ENCODE data around the gene MTIF3. TPM values are rescaled to one million over a fixed set of nuclear protein-coding genes. Genes with fewer than 3 reads are reported as not detected.

Gene MTIF3
- total RNA-seq, 1 donor from 2014 or later: 30.5 TPM

DNA sequence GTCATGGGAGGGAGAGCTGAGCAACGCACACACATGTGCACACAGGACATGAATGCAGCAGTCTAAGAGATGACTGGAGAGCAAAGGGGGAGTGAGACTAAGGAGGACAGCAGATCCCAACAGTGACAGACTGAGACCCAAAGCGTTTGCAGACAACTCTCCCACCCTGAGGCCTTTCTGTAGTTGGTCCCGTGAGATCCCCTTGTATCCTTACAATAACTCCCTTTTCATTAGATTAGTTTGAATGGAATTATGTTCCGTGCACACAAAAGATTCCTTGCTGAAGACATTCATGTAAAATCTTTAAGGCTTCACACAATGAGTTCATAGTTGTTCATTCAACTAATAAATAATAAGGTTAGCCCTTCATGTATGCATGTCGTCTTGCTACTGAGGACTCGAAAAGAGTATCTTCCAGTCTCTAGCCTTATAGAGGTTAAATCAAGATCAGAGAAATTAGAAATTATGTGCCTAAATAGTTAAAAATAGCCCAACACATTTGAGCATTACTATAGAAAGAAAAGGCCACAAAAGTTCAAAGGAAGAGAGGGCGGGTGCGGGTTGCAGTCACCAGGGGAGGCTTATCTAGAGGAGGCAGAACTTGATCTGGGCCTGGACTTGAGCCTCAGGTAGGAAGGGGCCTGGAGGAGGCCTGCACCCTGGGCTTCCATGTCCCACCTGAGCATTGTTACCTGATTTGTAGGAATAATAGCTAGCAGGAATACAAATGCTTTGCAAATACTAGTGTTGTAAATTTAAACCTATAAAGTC is 29.1 kb downstream of the MTIF3 start:
- TF ChIP-seq, protein P1, sequence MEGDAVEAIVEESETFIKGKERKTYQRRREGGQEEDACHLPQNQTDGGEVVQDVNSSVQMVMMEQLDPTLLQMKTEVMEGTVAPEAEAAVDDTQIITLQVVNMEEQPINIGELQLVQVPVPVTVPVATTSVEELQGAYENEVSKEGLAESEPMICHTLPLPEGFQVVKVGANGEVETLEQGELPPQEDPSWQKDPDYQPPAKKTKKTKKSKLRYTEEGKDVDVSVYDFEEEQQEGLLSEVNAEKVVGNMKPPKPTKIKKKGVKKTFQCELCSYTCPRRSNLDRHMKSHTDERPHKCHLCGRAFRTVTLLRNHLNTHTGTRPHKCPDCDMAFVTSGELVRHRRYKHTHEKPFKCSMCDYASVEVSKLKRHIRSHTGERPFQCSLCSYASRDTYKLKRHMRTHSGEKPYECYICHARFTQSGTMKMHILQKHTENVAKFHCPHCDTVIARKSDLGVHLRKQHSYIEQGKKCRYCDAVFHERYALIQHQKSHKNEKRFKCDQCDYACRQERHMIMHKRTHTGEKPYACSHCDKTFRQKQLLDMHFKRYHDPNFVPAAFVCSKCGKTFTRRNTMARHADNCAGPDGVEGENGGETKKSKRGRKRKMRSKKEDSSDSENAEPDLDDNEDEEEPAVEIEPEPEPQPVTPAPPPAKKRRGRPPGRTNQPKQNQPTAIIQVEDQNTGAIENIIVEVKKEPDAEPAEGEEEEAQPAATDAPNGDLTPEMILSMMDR (IDR thresholded peaks at IDR 0.05; ENCODE audit: insufficient read depth, low read length, severe bottlenecking): no peak
- FAIRE-seq (no peak), DNase-seq (ENCODE audit: low read depth) (no peak)
- no peak overlapping the region for H3K4me3 ChIP-seq (ENCODE audit: low read depth, low read length)
- no peaks in the 10 kb centered on the region for H3K36me3 ChIP-seq (ENCODE audit: control insufficient read depth, insufficient read depth, low read length)
- no peaks in the 10 kb centered on the region for H3K27me3 ChIP-seq (ENCODE audit: control insufficient read depth, insufficient read depth, low read length)

DNA sequence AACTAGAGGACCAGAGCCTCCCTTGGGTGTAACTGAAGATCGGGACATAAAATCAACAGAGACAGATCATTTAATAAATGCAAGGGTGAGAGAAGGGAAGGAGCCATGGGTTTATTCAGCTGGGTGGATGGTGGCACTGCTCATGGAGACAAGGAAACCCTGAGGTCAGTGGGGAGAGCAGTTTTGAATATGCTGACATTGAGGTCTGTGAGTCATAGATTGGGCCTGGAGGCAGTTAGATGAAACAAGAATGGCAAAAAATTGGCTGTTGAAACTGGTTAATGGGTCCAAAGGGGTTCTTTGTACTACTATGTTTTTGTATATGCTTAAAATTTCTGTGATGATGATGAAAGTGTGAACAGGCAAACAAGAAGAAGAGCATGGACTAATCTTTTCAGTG is 31.0 kb downstream of the MTIF3 start:
- no peak for FAIRE-seq
- DNase-seq (ENCODE audit: low read depth): peak; percentile 47

DNA sequence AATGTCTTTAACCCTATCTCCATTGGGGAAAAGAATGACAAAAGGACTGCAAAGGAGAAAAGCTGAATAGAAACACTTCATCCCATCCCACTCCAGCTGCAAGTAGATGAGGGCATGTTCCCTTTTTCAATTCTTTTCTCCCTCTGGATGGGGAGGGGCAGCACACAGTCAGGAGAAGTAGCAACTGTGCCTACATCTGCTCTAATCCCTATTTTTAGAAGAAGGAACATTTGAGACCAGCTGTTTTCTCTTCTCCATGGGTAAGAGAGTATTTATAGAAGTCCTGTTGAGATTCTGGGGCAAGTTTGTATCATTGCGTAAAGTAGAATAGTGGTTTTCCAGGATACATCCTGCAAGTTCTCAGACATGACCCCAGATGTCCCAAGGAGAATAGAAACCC is 35.2 kb downstream of the MTIF3 start:
- TF ChIP-seq, protein P1 (IDR thresholded peaks at IDR 0.05; ENCODE audit: insufficient read depth, low read length, severe bottlenecking): no peak
- H3K27me3 ChIP-seq (ENCODE audit: control insufficient read depth, insufficient read depth, low read length): peaks cover 4% of the 10 kb centered on the region
- H3K4me3 ChIP-seq (ENCODE audit: low read depth, low read length): no peak overlapping the region
- FAIRE-seq (no peak), DNase-seq (ENCODE audit: low read depth) (no peak)
- no peaks in the 10 kb centered on the region for H3K36me3 ChIP-seq (ENCODE audit: control insufficient read depth, insufficient read depth, low read length)

More for the DNA sequence above, 31.0 kb downstream of the MTIF3 start:
- H3K4me3 ChIP-seq (ENCODE audit: low read depth, low read length): no peak overlapping the region
- H3K36me3 ChIP-seq (ENCODE audit: control insufficient read depth, insufficient read depth, low read length): no peaks in the 10 kb centered on the region
- peaks cover 4% of the 10 kb centered on the region for H3K27me3 ChIP-seq (ENCODE audit: control insufficient read depth, insufficient read depth, low read length)
- TF ChIP-seq, protein P1 (IDR thresholded peaks at IDR 0.05; ENCODE audit: insufficient read depth, low read length, severe bottlenecking): no peak

DNA sequence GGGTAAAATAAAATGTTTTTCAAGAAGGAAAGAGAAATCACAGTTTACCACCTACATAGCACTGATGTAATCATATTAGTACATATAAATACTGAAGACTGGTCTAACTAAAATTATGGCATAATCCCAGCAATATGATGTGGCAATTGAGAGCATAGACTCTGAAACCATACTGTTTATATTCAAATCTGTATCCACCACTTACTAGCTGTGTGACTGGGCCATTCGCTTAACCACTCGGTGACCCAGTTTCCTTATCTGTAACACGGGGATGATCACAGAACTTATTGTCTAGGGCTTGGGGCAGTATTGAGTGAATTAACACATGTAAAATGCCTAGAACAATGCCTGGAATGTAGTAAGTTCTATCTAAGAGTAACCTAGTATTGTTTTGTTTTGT is 39.0 kb downstream of the MTIF3 start:
- Histone ChIP-seq H3K36me3 (ENCODE audit: control insufficient read depth, insufficient read depth, low read length) (no peaks in the 10 kb centered on the region), H3K4me3 (ENCODE audit: low read depth, low read length) (no peak overlapping the region), H3K27me3 (ENCODE audit: control insufficient read depth, insufficient read depth, low read length) (peaks cover 6% of the 10 kb centered on the region)
- FAIRE-seq: no peak
- no peak for DNase-seq (ENCODE audit: low read depth)
- TF ChIP-seq, protein P1 (IDR thresholded peaks at IDR 0.05; ENCODE audit: insufficient read depth, low read length, severe bottlenecking): no peak

DNA sequence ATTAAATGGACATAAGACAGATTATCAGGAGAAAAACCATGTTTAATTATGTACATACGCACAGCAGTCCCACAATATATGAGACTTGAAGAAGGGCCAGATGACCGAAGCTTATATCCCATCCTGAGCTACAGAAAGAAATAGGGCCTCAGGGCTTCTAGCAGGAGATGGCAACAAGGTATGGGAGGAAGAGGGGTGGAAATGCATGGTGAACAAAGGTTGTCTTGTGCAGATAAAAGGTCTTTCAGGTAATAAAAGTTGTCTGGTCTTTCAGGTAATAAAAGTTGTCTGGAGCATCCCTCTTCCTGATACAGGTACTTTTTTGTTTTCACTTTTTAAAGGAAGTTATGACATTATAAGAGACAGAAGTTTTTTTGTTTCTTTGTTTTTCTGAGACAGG is 41.4 kb downstream of the MTIF3 start:
- Histone ChIP-seq H3K27me3 (ENCODE audit: control insufficient read depth, insufficient read depth, low read length) (peaks cover 2% of the 10 kb centered on the region), H3K4me3 (ENCODE audit: low read depth, low read length) (no peak overlapping the region), H3K36me3 (ENCODE audit: control insufficient read depth, insufficient read depth, low read length) (no peaks in the 10 kb centered on the region)
- DNase-seq (ENCODE audit: low read depth) (no peak), FAIRE-seq (no peak)
- TF ChIP-seq, protein P1 (IDR thresholded peaks at IDR 0.05; ENCODE audit: insufficient read depth, low read length, severe bottlenecking): no peak

DNA sequence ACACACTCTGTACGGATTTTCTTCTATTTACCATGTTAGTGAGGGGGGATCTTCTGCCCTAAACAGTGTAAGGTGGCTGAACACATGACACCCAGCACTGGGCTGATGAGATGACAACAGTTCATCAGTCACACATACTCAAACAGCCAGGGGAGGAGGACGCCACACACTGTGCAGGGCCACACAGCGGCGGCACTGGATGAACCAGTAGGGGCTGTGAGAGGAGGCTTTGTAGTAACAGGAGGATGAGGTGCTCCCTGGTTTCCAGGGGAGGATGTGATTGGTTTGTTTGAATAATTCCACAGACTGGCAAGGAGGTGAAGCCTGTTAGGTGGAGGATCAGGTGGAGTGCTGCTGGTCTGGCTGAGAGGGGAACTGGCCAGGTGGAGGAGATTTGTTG is 42.3 kb downstream of the MTIF3 start:
- peaks cover 2% of the 10 kb centered on the region for H3K27me3 ChIP-seq (ENCODE audit: control insufficient read depth, insufficient read depth, low read length)
- TF ChIP-seq, protein P1 (IDR thresholded peaks at IDR 0.05; ENCODE audit: insufficient read depth, low read length, severe bottlenecking): no peak
- H3K36me3 ChIP-seq (ENCODE audit: control insufficient read depth, insufficient read depth, low read length): no peaks in the 10 kb centered on the region
- H3K4me3 ChIP-seq (ENCODE audit: low read depth, low read length): no peak overlapping the region
- FAIRE-seq (no peak), DNase-seq (ENCODE audit: low read depth) (no peak)

All from bronchial epithelial cell (primary cell).